GM19452 (cell line): ENCODE data around the gene KRTAP5-5.
"Not testable (repeated sequence)": the region's sequence is repeated elsewhere in the genome, so short reads cannot be mapped to it uniquely, and the experiment has no call there.

Experiments
- ATAC-seq: cut with Tn5 transposase; IDR thresholded peaks from one replicate; pipeline ENCODE4 v1.9.1; 2021; ENCODE audit not compliant: unreplicated experiment

Gene KRTAP5-5

GRCh38 chr11:1654388-1655167, 25.0 kb downstream of the KRTAP5-5 start:
- ATAC-seq, result no peak

GRCh38 chr11:1655168-1656060, 25.8 kb downstream of the KRTAP5-5 start:
- no peak for ATAC-seq

- ATAC-seq, result no peak
These were observed 26.5 kb downstream of the KRTAP5-5 start for GRCh38 chr11:1656061-1656441.

DNA sequence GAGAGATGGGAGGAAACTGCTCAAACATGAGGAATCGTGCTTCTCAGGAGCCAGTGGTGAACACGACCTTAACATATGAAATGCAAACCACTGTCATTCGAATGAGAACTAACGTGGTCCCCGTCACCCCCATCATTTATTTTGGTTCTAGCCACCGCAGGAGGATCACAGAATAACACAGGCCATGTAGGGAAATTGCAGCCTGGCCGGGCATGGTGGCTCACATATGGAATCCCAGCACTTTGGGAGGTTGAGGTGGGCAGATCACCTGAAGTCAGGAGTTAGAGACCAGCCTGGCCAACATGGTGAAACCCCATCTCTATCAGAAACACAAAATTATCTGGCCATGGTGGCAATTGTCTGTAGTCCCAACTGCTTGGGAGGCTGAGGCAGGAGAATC, 27.1 kb downstream of the KRTAP5-5 start:
- no peak for ATAC-seq

DNA sequence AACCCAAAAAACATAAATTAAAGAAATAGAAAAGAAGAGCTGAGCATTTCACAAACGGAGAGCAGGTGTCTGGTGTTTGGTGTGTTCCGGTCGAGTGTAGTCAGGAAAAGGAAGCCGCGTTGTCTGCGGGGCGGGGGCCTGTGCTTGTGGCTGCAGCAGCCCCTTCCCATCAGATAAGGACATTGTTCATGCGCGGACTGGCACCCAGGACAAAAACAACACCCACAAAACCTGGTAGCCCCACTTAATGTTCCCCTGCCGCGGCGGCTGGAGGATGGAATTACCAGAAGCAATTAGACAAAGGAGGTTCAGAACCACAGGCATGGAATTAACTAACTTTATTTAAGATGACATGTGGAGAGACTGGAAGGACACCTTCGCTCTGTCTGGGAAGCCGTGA, 29.9 kb downstream of the KRTAP5-5 start:
- no peak for ATAC-seq

DNA sequence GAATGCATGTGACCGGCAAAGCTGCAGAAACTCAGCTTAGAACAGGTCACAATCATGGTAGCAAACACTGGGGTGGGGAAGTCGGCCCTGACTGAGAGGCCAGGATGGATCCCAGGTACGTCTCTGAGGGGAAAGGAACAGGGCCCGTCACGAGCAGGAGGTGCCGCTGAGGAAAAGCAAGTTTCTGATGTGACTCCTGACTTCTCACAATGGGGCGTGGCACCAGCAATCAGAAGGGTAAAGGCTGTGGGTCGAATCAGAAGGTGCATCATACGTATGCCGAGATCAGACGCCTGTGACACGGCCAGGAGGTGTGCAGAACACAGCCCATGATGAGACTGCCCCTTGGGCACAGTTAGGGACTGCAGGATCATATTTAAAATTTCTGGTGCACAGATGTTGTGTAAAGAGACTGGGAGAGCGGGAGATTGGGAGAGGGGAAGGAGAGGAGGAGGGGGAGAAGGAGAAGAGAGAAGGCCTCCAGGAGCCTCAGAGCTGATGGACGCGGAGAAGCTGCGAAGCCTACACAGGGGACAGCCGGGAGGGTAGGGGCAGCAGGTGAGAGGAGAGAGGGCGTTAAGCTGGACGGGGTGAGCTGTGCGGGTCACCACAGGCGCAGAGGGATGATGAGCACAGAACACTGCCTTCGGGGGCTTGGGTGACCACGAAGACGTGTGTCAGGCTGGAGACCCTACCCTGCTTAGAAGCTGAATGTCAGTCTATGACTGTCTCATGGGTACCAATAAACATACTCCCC, 30.7 kb downstream of the KRTAP5-5 start:
- ATAC-seq, result no peak

GRCh38 chr11:1661454-1662269, 32.1 kb downstream of the KRTAP5-5 start:
- ATAC-seq, result not testable (repeated sequence)

GRCh38 chr11:1662699-1663283, 33.2 kb downstream of the KRTAP5-5 start:
- ATAC-seq, result not testable (repeated sequence)

DNA sequence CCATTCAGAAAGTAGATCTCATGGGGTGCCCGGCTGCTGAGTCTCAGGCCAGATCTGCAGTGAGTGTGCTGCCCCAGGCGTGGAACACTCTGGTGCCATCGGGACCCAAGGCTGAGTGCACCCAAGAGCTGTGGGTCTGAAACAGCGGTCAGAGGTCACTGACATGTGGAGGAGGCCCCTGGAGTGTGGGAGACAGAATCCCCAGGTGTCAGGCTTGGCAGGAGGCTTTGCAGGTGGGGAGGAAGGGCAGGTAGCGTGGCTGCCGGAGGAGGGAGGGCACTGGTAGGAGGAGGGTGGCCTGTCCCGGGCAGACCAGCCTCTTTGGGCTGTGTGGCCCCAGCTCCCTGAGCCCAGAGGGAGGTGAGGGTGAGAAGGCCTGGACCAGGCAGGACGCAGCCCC, 35.7 kb downstream of the KRTAP5-5 start:
- ATAC-seq, result no peak

DNA sequence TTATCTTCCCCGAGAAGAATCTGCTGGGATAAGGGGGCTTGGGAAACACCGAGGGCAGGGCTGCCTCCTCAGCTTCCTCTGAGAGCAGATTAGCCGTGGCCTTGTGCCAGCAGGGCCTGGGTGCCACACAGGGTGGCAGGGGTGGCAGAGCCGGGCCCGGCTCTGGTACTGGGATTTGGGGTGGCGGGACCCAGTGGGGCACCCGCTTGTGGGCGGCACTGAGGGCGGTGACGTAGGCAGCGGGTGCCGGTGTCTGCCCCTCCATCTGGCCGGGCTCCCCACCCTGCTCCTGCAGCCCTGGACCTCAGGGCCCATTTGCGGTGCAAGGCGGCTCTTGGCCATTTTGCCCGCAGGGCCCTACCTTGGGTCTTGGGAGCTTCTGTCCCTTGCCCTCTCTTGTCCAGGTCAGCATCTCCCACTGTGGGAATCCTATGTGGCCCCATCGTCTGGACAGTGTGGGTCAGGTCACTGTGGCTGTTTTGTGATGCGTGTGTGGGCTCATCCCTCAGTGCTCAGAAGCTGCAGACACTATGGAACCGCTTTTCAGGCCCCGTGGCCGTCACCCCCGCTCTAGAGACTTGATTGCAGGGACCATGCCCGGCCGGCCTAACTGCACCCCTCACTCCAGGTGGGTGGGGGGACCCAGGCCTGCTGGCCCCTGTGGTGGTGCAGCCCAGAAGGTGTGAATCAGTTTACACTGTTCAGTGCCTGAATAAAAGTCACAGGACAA, 37.7 kb downstream of the KRTAP5-5 start:
- no peak for ATAC-seq

DNA sequence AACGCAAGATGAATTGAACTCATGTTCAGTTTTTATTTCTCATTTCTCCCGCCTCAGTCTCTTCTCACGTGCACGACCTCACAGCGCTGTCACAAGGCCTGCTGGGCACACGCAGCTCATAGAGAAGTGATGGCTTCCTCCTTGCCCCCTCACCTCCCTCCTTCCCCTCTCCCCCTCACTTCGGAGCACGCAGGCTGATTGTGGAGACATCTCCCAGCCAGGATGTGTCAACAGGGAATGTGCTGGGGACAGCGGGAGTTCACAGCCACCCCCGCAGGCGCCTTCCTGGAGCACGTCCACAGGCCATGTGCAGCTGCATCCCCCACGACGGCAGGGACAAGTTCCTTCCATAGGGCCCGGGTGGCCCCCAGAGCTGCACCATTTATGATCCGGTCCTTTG, 38.3 kb downstream of the KRTAP5-5 start:
- ATAC-seq, result no peak

DNA sequence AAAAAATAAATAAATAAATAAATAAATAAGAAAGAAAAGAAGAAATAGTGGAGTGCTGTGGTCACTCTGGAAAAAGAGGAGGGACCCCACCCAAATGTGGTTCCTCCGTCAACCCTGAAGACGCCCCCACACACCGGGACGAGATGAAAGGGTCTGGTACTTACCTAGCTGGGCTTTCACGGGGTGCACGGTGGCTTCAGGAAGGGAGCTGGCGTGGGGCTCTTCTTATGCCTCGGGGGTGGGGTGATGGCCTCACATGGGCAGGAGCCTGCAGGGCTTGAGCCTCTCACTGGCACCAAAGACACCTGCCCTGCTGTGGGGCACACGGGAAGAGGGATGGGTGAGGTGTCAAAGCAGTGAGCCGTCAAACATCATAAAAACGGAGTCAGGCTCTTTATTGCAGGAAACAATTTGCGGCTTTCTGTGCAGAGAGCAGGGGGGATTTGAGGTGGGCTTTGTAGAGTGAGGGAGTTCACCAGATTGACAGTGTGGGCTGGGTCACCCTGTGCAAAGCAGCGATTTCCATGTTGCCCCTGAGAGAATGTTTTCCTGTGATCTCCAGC, 39.4 kb downstream of the KRTAP5-5 start:
- no peak for ATAC-seq

GRCh38 chr11:1669546-1670218, 40.1 kb downstream of the KRTAP5-5 start:
- ATAC-seq, result no peak

GRCh38 chr11:1670457-1670856, 40.9 kb downstream of the KRTAP5-5 start:
- not testable (repeated sequence) for ATAC-seq

DNA sequence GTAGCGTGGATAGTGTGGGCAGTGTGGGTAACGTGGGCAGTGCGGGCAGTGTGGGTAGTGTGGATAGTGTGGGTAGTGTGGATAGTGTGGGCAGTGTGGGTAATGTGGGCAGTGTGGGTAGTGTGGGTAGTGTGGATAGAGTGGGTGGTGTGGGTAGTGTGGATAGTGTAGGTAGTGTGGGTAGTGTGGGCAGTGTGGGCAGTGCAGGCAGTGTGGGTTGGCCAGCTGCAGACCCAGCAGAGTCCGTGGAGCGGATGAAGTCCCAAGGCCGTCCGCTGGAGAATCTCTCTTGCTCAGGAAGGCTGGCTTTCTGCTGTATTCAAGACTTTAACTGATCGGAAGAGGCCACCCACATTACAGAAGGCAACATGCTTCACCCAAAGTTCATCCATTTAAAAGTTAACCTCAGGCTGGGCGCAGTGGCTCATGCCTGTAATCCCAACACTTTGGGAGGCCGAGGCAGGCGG, 41.4 kb downstream of the KRTAP5-5 start:
- ATAC-seq, result no peak

GRCh38 chr11:1671658-1672057, 42.1 kb downstream of the KRTAP5-5 start:
- ATAC-seq, result no peak

- no peak for ATAC-seq
These were observed 43.2 kb downstream of the KRTAP5-5 start for GRCh38 chr11:1672613-1673350.
